SK-N-MC (cell line): ENCODE data around the gene BMP8B.
"Not testable (repeated sequence)": the region's sequence is repeated elsewhere in the genome, so short reads cannot be mapped to it uniquely, and the experiment has no call there.

Source experiments
- EZH2 ChIP-seq: fragments of 200-600 bp; sonication (generic); IDR thresholded peaks from one replicate; pipeline ENCODE4 v1.6.1; 2017; ENCODE audit warnings: antibody characterized with exemption
- FOXP2 ChIP-seq: optimal IDR thresholded peaks from 2 replicates; pipeline ENCODE3; 2011; ENCODE audit warnings: mild to moderate bottlenecking, moderate library complexity; ENCODE audit not compliant: insufficient read depth; ENCODE audit errors: extremely low read length, control extremely low read depth
- POLR2AphosphoS5 ChIP-seq: IDR thresholded peaks from 2 replicates; pipeline ENCODE4 v1.6.1; 2012; ENCODE audit warnings: mild to moderate bottlenecking, low read depth, low read length, borderline replicate concordance

DNA sequence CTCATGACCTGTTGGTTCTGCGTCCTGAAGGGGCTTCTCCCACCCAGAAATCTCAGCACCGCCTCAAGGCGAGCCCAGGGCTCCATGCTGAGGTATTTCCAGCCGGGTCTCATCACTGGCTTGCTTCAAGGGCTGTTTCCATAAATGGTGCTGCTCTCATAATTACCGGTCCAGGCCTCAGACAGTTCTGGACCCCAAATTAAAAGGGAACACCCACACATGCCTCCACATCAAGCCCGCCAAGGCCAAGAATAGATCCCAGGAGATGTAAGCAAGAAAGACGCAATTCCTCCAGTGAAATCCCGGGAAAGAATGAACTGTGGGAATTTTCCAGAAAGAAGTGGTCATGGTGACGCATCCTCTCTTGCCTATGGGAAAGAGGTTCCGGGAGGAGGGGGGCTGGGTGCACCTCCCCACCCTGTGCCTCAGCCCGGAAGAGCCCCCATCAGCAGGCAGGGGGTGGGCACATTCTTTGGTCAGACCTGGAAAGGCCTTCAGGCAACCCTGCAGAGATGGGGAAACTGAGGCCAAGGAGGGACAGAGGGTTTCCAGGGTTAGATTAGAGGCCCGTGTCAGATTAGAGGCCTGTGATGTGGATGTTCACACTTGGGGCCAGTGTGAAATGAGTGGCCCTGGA is 10.1 kb downstream of the BMP8B start:
- TF ChIP-seq POLR2AphosphoS5, EZH2, FOXP2: not testable (repeated sequence)
